Lower leg skin (tissue), 3 donors: Measurements from ENCODE around the gene RXRA.

Experiments
- POLR2A ChIP-seq, 2 donors: fragments of 450-650 bp; IDR thresholded peaks; one replicate each; pipeline ENCODE4 v1.6.1; 2016 to 2017; ENCODE audit warnings: antibody characterized with exemption in 2 of 2, mild to moderate bottlenecking in 1 of 2, moderate library complexity in 1 of 2
- TF ChIP-seq, protein P1 (sequence below), 3 donors: fragments of 450-650 bp; IDR thresholded peaks; one replicate each; pipeline ENCODE4 v1.5.1; 2016; ENCODE audit warnings: antibody characterized with exemption in 3 of 3, mild to moderate bottlenecking in 3 of 3, moderate library complexity in 2 of 3

DNA sequence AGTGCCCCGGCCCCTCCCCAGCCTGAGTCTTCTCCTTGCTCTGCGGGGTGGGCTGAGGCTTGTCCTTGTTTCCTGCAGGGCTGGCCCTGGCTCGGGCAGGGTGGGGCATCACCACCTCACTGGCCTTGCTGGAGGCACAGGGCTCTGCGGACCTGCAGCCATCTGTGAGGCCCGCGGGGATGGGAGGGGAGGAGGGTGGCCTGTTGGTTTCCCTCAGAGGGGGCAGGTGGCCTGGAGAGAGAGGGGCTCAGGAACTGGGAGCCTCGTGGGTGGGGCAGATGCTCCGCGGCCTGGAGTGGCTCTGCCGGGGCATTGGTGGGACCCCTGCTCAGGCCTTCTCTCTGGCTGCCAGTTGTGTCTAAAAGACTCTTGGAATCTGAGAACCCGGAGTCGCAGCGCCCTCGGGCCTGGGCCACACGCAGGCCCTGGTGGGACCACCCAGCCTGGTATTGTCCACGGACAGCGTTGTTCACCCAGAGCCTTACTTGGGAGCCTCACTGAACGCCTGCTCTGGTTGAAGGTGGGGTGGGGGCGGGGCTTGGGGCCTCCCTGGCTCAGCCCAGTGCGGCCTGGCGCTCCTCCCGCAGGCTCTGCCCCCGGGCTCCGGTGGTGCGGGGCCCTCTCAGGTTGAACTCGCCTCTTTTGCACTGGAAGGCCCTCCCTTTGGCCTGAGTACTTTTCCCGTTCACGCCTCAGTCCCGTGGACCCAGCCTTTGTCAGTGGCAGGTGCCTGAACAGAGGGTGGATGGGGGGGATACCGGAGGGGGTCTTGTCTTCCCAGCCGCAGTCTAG lies 111.3 kb downstream of the RXRA start:
- TF ChIP-seq, protein P1, sequence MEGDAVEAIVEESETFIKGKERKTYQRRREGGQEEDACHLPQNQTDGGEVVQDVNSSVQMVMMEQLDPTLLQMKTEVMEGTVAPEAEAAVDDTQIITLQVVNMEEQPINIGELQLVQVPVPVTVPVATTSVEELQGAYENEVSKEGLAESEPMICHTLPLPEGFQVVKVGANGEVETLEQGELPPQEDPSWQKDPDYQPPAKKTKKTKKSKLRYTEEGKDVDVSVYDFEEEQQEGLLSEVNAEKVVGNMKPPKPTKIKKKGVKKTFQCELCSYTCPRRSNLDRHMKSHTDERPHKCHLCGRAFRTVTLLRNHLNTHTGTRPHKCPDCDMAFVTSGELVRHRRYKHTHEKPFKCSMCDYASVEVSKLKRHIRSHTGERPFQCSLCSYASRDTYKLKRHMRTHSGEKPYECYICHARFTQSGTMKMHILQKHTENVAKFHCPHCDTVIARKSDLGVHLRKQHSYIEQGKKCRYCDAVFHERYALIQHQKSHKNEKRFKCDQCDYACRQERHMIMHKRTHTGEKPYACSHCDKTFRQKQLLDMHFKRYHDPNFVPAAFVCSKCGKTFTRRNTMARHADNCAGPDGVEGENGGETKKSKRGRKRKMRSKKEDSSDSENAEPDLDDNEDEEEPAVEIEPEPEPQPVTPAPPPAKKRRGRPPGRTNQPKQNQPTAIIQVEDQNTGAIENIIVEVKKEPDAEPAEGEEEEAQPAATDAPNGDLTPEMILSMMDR (IDR thresholded peaks at IDR 0.05) = no peak
- TF ChIP-seq POLR2A (IDR thresholded peaks at IDR 0.05) = no peak
